ENCODE data around the gene CHCHD6.

CHCHD6 gene

GRCh38 chr3:126807795-126808194, 103.8 kb downstream of the CHCHD6 start:
- H3K36me3 ChIP-seq (ENCODE audit: insufficient read depth, low read length) = no peaks in the 10 kb centered on the region
- no peak overlapping the region for H2AFZ ChIP-seq (ENCODE audit: low read length, unreplicated experiment)
- H3K79me2 ChIP-seq (ENCODE audit: control insufficient read depth, insufficient read depth, low read length, unreplicated experiment) = no peaks in the 10 kb centered on the region
- H3K27ac ChIP-seq (ENCODE audit: low read depth, low read length) = no peak overlapping the region
- H3K4me3 ChIP-seq (ENCODE audit: low read depth, low read length) = no peak overlapping the region
- H3K27me3 ChIP-seq (ENCODE audit: insufficient read depth, low read length) = no peaks in the 10 kb centered on the region
- peaks cover 7% of the 10 kb centered on the region for H3K4me1 ChIP-seq (ENCODE audit: control insufficient read depth, insufficient read depth, low read length, unreplicated experiment)

- no peak overlapping the region for H3K27ac ChIP-seq (ENCODE audit: low read depth, low read length)
- H3K36me3 ChIP-seq (ENCODE audit: insufficient read depth, low read length) = no peaks in the 10 kb centered on the region
- H3K4me1 ChIP-seq (ENCODE audit: control insufficient read depth, insufficient read depth, low read length, unreplicated experiment) = peaks cover 7% of the 10 kb centered on the region
- no peak overlapping the region for H2AFZ ChIP-seq (ENCODE audit: low read length, unreplicated experiment)
- no peaks in the 10 kb centered on the region for H3K79me2 ChIP-seq (ENCODE audit: control insufficient read depth, insufficient read depth, low read length, unreplicated experiment)
- H3K4me3 ChIP-seq (ENCODE audit: low read depth, low read length) = no peak overlapping the region
- no peaks in the 10 kb centered on the region for H3K27me3 ChIP-seq (ENCODE audit: insufficient read depth, low read length)
Measured at GRCh38 chr3:126811530-126811929, 107.5 kb downstream of the CHCHD6 start.

GRCh38 chr3:126816298-126816697, 112.3 kb downstream of the CHCHD6 start:
- H3K4me3 ChIP-seq (ENCODE audit: low read depth, low read length) = no peak overlapping the region
- no peak overlapping the region for H3K27ac ChIP-seq (ENCODE audit: low read depth, low read length)
- no peak overlapping the region for H2AFZ ChIP-seq (ENCODE audit: low read length, unreplicated experiment)
- H3K4me1 ChIP-seq (ENCODE audit: control insufficient read depth, insufficient read depth, low read length, unreplicated experiment) = peaks cover 7% of the 10 kb centered on the region
- H3K36me3 ChIP-seq (ENCODE audit: insufficient read depth, low read length) = no peaks in the 10 kb centered on the region
- no peaks in the 10 kb centered on the region for H3K27me3 ChIP-seq (ENCODE audit: insufficient read depth, low read length)
- H3K79me2 ChIP-seq (ENCODE audit: control insufficient read depth, insufficient read depth, low read length, unreplicated experiment) = no peaks in the 10 kb centered on the region

GRCh38 chr3:126816986-126817777, 113.1 kb downstream of the CHCHD6 start:
- Histone ChIP-seq H3K27ac (ENCODE audit: low read depth, low read length) (no peak overlapping the region), H3K36me3 (ENCODE audit: insufficient read depth, low read length) (no peaks in the 10 kb centered on the region), H3K4me1 (ENCODE audit: control insufficient read depth, insufficient read depth, low read length, unreplicated experiment) (no peaks in the 10 kb centered on the region), H3K4me3 (ENCODE audit: low read depth, low read length) (no peak overlapping the region), H3K27me3 (ENCODE audit: insufficient read depth, low read length) (no peaks in the 10 kb centered on the region), H2AFZ (ENCODE audit: low read length, unreplicated experiment) (no peak overlapping the region), H3K79me2 (ENCODE audit: control insufficient read depth, insufficient read depth, low read length, unreplicated experiment) (no peaks in the 10 kb centered on the region)

GRCh38 chr3:126817781-126818180, 113.7 kb downstream of the CHCHD6 start:
- Histone ChIP-seq H3K36me3 (ENCODE audit: insufficient read depth, low read length) (no peaks in the 10 kb centered on the region), H3K4me1 (ENCODE audit: control insufficient read depth, insufficient read depth, low read length, unreplicated experiment) (no peaks in the 10 kb centered on the region), H2AFZ (ENCODE audit: low read length, unreplicated experiment) (no peak overlapping the region), H3K79me2 (ENCODE audit: control insufficient read depth, insufficient read depth, low read length, unreplicated experiment) (no peaks in the 10 kb centered on the region), H3K27ac (ENCODE audit: low read depth, low read length) (no peak overlapping the region), H3K4me3 (ENCODE audit: low read depth, low read length) (no peak overlapping the region), H3K27me3 (ENCODE audit: insufficient read depth, low read length) (no peaks in the 10 kb centered on the region)

- Histone ChIP-seq H3K79me2 (ENCODE audit: control insufficient read depth, insufficient read depth, low read length, unreplicated experiment) (no peaks in the 10 kb centered on the region), H2AFZ (ENCODE audit: low read length, unreplicated experiment) (no peak overlapping the region), H3K4me3 (ENCODE audit: low read depth, low read length) (no peak overlapping the region), H3K27ac (ENCODE audit: low read depth, low read length) (no peak overlapping the region), H3K36me3 (ENCODE audit: insufficient read depth, low read length) (no peaks in the 10 kb centered on the region), H3K27me3 (ENCODE audit: insufficient read depth, low read length) (no peaks in the 10 kb centered on the region), H3K4me1 (ENCODE audit: control insufficient read depth, insufficient read depth, low read length, unreplicated experiment) (no peaks in the 10 kb centered on the region)
Measured at GRCh38 chr3:126818400-126819095, 114.5 kb downstream of the CHCHD6 start.

GRCh38 chr3:126826693-126827092, 122.7 kb downstream of the CHCHD6 start:
- Histone ChIP-seq H3K27me3 (ENCODE audit: insufficient read depth, low read length) (no peaks in the 10 kb centered on the region), H3K27ac (ENCODE audit: low read depth, low read length) (peak overlapping the region; percentile 67), H3K79me2 (ENCODE audit: control insufficient read depth, insufficient read depth, low read length, unreplicated experiment) (no peaks in the 10 kb centered on the region), H2AFZ (ENCODE audit: low read length, unreplicated experiment) (no peak overlapping the region), H3K4me3 (ENCODE audit: low read depth, low read length) (no peak overlapping the region), H3K4me1 (ENCODE audit: control insufficient read depth, insufficient read depth, low read length, unreplicated experiment) (peaks cover 12% of the 10 kb centered on the region), H3K36me3 (ENCODE audit: insufficient read depth, low read length) (no peaks in the 10 kb centered on the region)

- Histone ChIP-seq H2AFZ (ENCODE audit: low read length, unreplicated experiment) (no peak overlapping the region), H3K79me2 (ENCODE audit: control insufficient read depth, insufficient read depth, low read length, unreplicated experiment) (no peaks in the 10 kb centered on the region), H3K4me1 (ENCODE audit: control insufficient read depth, insufficient read depth, low read length, unreplicated experiment) (peaks cover 12% of the 10 kb centered on the region), H3K27me3 (ENCODE audit: insufficient read depth, low read length) (no peaks in the 10 kb centered on the region), H3K4me3 (ENCODE audit: low read depth, low read length) (no peak overlapping the region), H3K27ac (ENCODE audit: low read depth, low read length) (peak overlapping the region; percentile 71), H3K36me3 (ENCODE audit: insufficient read depth, low read length) (no peaks in the 10 kb centered on the region)
Measured at GRCh38 chr3:126827121-126827520, 123.1 kb downstream of the CHCHD6 start.

- no peaks in the 10 kb centered on the region for H3K36me3 ChIP-seq (ENCODE audit: insufficient read depth, low read length)
- H3K27me3 ChIP-seq (ENCODE audit: insufficient read depth, low read length) = no peaks in the 10 kb centered on the region
- no peak overlapping the region for H3K27ac ChIP-seq (ENCODE audit: low read depth, low read length)
- H3K4me1 ChIP-seq (ENCODE audit: control insufficient read depth, insufficient read depth, low read length, unreplicated experiment) = peaks cover 12% of the 10 kb centered on the region
- H3K79me2 ChIP-seq (ENCODE audit: control insufficient read depth, insufficient read depth, low read length, unreplicated experiment) = no peaks in the 10 kb centered on the region
- no peak overlapping the region for H2AFZ ChIP-seq (ENCODE audit: low read length, unreplicated experiment)
- no peak overlapping the region for H3K4me3 ChIP-seq (ENCODE audit: low read depth, low read length)
Measured at GRCh38 chr3:126828306-126828705, 124.3 kb downstream of the CHCHD6 start.

GRCh38 chr3:126832933-126833332, 128.9 kb downstream of the CHCHD6 start:
- Histone ChIP-seq H3K4me3 (ENCODE audit: low read depth, low read length) (no peak overlapping the region), H3K4me1 (ENCODE audit: control insufficient read depth, insufficient read depth, low read length, unreplicated experiment) (peaks cover 8% of the 10 kb centered on the region), H3K27ac (ENCODE audit: low read depth, low read length) (no peak overlapping the region), H3K79me2 (ENCODE audit: control insufficient read depth, insufficient read depth, low read length, unreplicated experiment) (no peaks in the 10 kb centered on the region), H2AFZ (ENCODE audit: low read length, unreplicated experiment) (no peak overlapping the region), H3K36me3 (ENCODE audit: insufficient read depth, low read length) (no peaks in the 10 kb centered on the region), H3K27me3 (ENCODE audit: insufficient read depth, low read length) (no peaks in the 10 kb centered on the region)

Data from ACC112 (cell line).